Naive thymus-derived CD8-positive, alpha-beta T cell (primary cell): Measurements from ENCODE around the gene DNAJC1. TPM values are rescaled to one million over a fixed set of nuclear protein-coding genes. Genes with fewer than 3 reads are reported as not detected.

Experiments
- ATAC-seq, 2 donors: fragments of 150-1000 bp; cut with Tn5 transposase in 1 of 2; sonication (Bioruptor Pico), chemical (Tn5 transposase) in 1 of 2; 1 replicate in 1 of 2; 2 replicates in 1 of 2; pipeline ENCODE4 v1.10.0; 2021; ENCODE audit warnings: mild to moderate bottlenecking in 2 of 2, moderate library complexity in 2 of 2
- POLR2A ChIA-PET: fragments of 350-600 bp; sonication (Branson Sonifier 250); formaldehyde crosslinking; loops from one replicate; lab custom pipeline; 2021; ENCODE audit warnings: antibody characterized with exemption; lab: Charles Lee
- DNase-seq, 10 donors: peaks; one replicate each; pipeline versions ENCODE4 v3.0.0 to v3.0.0-alpha.2; 2020 to 2022
- H3K27ac Mint-ChIP-seq, 10 donors: one replicate each; pipeline ENCODE4 v1.8.0; 2020 to 2022; ENCODE audit warnings: mild to moderate bottlenecking in 10 of 10, mixed read lengths in 10 of 10, moderate library complexity in 4 of 10, inconsistent platforms in 1 of 10
- H3K27me3 Mint-ChIP-seq, 5 donors: one replicate each; pipeline ENCODE4 v1.8.0; 2021 to 2022; ENCODE audit warnings: mixed read lengths in 5 of 5
- H3K36me3 Mint-ChIP-seq, 3 donors: one replicate each; pipeline ENCODE4 v1.8.0; 2020 to 2022; ENCODE audit warnings: mixed read lengths in 3 of 3, mild to moderate bottlenecking in 2 of 3, inconsistent platforms in 1 of 3
- H3K4me1 Mint-ChIP-seq, 4 donors: one replicate each; pipeline ENCODE4 v1.8.0; 2021 to 2022; ENCODE audit warnings: mixed read lengths in 4 of 4
- H3K4me3 Mint-ChIP-seq, 10 donors: one replicate each; pipeline ENCODE4 v1.8.0; 2020 to 2022; ENCODE audit warnings: mild to moderate bottlenecking in 10 of 10, mixed read lengths in 10 of 10, moderate library complexity in 6 of 10, inconsistent platforms in 1 of 10
- H3K9me3 Mint-ChIP-seq, 9 donors: one replicate each; pipeline ENCODE4 v1.8.0; 2020 to 2022; ENCODE audit warnings: mixed read lengths in 9 of 9, mild to moderate bottlenecking in 3 of 9, inconsistent platforms in 1 of 9, moderate library complexity in 1 of 9
- polyA plus RNA-seq, 3 donors: library from polyadenylated mRNA; unstranded; fragments of 300-500 nt; fragmentation: Illumina TruSeq; gene quantifications; one replicate each; pipeline ENCODE4 v1.2.3, GENCODE V29; 2021
- total RNA-seq, 8 experiments: library from RNA in 2 of 8; stranded (reverse) in 2 of 8; gene quantifications; one replicate each; pipeline ENCODE4 v1.2.3 and lab custom pipeline; 2021 to 2026

The DNAJC1 gene
- total and polyA plus RNA-seq, 5 experiments from 2014 or later, result 8.9 to 18.9 (median 9.6) TPM

- Mint-ChIP-seq H3K4me3 (no peak overlapping the region), H3K4me1 (peaks cover 0 to 9% (median under 1%) of the 10 kb centered on the region in 4 donors), H3K27ac (no peak overlapping the region), H3K27me3 (no peaks in the 10 kb centered on the region), H3K9me3 (peaks cover 0 to 8% (median 4%) of the 10 kb centered on the region in 9 donors), H3K36me3 (peaks cover 0 to 18% (median 14%) of the 10 kb centered on the region in 3 donors)
- no peak for ATAC-seq
- POLR2A ChIA-PET, result no interaction called here
- no peak for DNase-seq
Observed at GRCh38 chr10:21810582-21811244, 192.8 kb downstream of the DNAJC1 start.

DNA sequence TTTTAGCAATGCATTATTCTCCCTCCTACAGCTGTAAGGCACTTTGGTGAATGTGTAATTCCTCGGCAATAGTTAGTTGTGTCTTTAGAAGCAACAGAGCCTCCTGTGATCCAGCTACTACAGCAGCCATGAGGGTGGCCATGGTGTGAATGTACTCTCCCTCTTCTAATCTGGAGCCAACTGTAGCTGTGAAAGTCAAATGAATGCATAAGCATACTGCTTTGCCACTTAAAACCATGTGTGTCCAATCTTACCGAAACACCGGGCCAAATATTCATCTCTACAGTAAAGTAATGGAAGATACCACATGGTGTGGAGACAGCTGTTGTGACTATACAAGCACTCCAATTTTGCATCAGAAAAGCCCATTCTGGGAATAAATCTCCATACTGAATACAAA lies 195.0 kb downstream of the DNAJC1 start:
- Mint-ChIP-seq H3K4me1 (peaks cover 0 to 2% (median 0%) of the 10 kb centered on the region in 4 donors), H3K9me3 (peaks cover 0 to 2% (median 0%) of the 10 kb centered on the region in 9 donors), H3K4me3 (no peak overlapping the region), H3K27ac (no peak overlapping the region), H3K27me3 (no peaks in the 10 kb centered on the region), H3K36me3 (peaks cover 0 to 6% (median 6%) of the 10 kb centered on the region in 3 donors)
- DNase-seq (no peak), ATAC-seq (no peak)
- POLR2A ChIA-PET, result no interaction called here

GRCh38 chr10:21807180-21807579 lies 196.3 kb downstream of the DNAJC1 start:
- POLR2A ChIA-PET, result no interaction called here
- ATAC-seq (no peak), DNase-seq (no peak)
- peaks cover 0 to 14% (median 9%) of the 10 kb centered on the region in 3 donors for H3K36me3 Mint-ChIP-seq
- peaks cover 0 to 2% (median 0%) of the 10 kb centered on the region in 4 donors for H3K4me1 Mint-ChIP-seq
- H3K27me3 Mint-ChIP-seq, result no peaks in the 10 kb centered on the region
- H3K27ac Mint-ChIP-seq, result no peak overlapping the region
- H3K4me3 Mint-ChIP-seq, result no peak overlapping the region
- peaks cover 0 to 1% (median 0%) of the 10 kb centered on the region in 9 donors for H3K9me3 Mint-ChIP-seq

- Mint-ChIP-seq H3K36me3 (peaks cover 8 to 23% (median 10%) of the 10 kb centered on the region in 3 donors), H3K4me3 (no peak overlapping the region), H3K27me3 (no peaks in the 10 kb centered on the region), H3K4me1 (peaks cover 4 to 5% (median 5%) of the 10 kb centered on the region in 4 donors), H3K9me3 (peaks cover 0 to 7% (median 0%) of the 10 kb centered on the region in 9 donors), H3K27ac (no peak overlapping the region)
- DNase-seq, result no peak
- POLR2A ChIA-PET, result no interaction called here
- no peak for ATAC-seq
Observed at GRCh38 chr10:21803374-21803773, 200.2 kb downstream of the DNAJC1 start.

DNA sequence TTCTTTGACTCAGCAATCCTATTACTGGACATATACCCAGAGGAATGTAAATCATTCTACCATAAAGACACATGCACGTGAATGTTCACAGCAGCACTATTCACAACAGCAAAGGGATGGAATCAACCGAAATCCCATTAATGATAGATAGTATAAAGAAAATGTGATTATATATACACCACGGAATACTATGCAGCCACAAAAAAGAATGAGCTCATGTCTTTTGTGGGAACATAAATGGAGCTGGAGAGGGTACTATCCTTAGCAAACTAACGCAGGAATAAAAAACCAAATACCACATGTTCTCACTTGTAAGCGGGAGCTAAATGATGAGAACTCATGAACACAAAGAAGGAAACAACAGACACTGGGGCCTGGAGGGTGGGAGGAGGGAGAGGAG lies 201.9 kb downstream of the DNAJC1 start:
- Mint-ChIP-seq H3K27ac (no peak overlapping the region), H3K4me3 (no peak overlapping the region), H3K9me3 (peaks cover 0 to 12% (median 0%) of the 10 kb centered on the region in 9 donors), H3K27me3 (no peaks in the 10 kb centered on the region), H3K4me1 (peaks cover 9 to 19% (median 14%) of the 10 kb centered on the region in 4 donors), H3K36me3 (peaks cover 8 to 28% (median 12%) of the 10 kb centered on the region in 3 donors)
- DNase-seq (no peak), ATAC-seq (no peak)
- POLR2A ChIA-PET, result no interaction called here

DNA sequence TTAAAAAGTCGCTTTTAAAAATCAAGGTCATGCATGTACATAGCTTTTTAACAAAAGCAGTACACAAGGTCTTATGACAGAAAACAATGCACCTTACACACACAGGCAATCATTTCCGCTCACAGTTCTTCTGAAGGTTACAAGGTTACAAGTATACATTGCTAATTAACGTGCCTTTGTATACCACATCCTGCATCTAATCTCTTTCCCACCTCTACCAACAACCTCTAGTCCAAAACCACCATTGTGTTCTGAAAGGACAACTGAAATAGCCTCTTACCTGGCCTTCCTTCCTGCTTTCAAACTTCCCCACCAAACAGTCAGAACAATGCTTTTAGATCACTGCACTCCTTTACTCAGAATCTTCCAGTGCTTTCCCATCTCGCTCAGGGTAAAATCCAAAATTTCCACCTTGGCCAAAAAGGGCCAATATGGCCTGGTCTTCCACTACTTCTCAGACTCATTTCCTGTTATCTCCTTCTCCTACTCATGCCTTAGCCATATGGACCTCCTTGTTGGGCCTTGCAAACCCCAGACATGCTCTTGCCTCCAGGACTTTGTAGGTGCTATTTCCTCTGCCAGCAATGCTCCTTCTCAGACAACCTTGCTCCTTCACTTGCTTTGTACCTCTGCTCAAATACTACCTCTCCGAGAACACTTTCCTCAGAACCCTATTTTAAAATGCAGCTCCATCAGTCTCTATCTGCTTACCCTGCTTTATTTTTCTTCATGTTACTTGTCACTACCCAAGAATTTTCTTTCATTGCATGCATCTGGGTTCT lies 205.4 kb downstream of the DNAJC1 start:
- Mint-ChIP-seq H3K9me3 (peaks cover 0 to 12% (median 0%) of the 10 kb centered on the region in 9 donors), H3K4me1 (peaks cover 9 to 19% (median 14%) of the 10 kb centered on the region in 4 donors), H3K4me3 (peak overlapping the region in 5 of 10 donors; percentile 1 to 25 (median 7)), H3K27me3 (no peaks in the 10 kb centered on the region), H3K27ac (peak overlapping the region; percentile 0 to 71 (median 42)), H3K36me3 (peaks cover 7 to 21% (median 8%) of the 10 kb centered on the region in 3 donors)
- DNase-seq (peak in 3 of 10 donors; percentile 6 to 18 (median 9)), ATAC-seq (peak; percentile 52 to 78)
- POLR2A ChIA-PET, result interaction anchor here (0.6 kb wide), 2 partner anchors 184 to 234 kb away, joined by 3 to 5 read pairs; no protein-coding TSS in a partner anchor

GRCh38 chr10:21797533-21797932 lies 206.0 kb downstream of the DNAJC1 start:
- Mint-ChIP-seq H3K4me3 (peak overlapping the region in 2 of 10 donors; percentile 20 to 43), H3K27me3 (no peaks in the 10 kb centered on the region), H3K9me3 (peaks cover 0 to 12% (median 0%) of the 10 kb centered on the region in 9 donors), H3K27ac (peak overlapping the region in 9 of 10 donors; percentile 0 to 86 (median 44)), H3K4me1 (peaks cover 9 to 19% (median 14%) of the 10 kb centered on the region in 4 donors), H3K36me3 (peaks cover 7 to 21% (median 8%) of the 10 kb centered on the region in 3 donors)
- POLR2A ChIA-PET, result no interaction called here
- DNase-seq (no peak), ATAC-seq (no peak)

DNA sequence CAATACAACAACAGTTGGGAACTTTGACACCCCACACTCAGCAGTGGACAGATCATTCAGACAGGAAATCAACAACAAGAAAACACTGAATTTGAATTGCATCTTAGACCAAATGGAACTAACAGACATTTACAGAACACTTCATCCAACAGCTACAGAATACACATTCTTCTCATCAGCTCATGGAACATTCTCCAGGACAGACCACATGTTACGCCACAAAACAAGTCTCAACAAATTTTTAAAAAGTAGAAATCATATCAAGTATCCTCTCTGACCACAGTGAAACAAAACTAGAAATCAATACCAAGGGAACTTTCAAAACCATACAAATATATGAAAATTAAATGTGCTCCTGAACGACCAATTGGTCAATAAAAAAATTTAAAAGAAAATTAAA lies 212.3 kb downstream of the DNAJC1 start:
- Mint-ChIP-seq H3K4me3 (no peak overlapping the region), H3K27ac (no peak overlapping the region), H3K9me3 (peaks cover 6 to 29% (median 20%) of the 10 kb centered on the region in 9 donors), H3K36me3 (peaks cover 16 to 29% (median 19%) of the 10 kb centered on the region in 3 donors), H3K4me1 (peaks cover 0 to 2% (median under 1%) of the 10 kb centered on the region in 4 donors), H3K27me3 (no peaks in the 10 kb centered on the region)
- DNase-seq (no peak), ATAC-seq (no peak)
- POLR2A ChIA-PET, result no interaction called here

DNA sequence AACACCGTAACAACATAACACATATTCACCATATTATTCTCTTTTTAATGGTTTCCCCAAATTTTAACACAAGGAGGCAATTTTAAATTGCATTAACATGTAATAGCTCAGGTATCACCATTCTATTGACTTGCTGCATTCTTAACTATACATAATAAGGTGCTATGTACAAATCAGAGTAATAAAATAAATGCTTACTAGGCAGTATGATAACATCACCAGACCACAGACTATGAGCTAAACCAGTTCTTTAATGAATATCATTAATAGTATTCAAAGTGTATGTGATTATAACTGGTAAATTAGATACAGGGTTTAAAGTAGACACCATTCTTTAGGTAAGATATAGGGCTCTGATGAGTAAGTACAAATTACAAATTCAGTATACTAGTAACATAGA lies 226.6 kb downstream of the DNAJC1 start:
- no peaks in the 10 kb centered on the region for H3K27me3 Mint-ChIP-seq
- H3K9me3 Mint-ChIP-seq, result peaks cover 0 to 22% (median 10%) of the 10 kb centered on the region in 9 donors
- ATAC-seq (no peak), DNase-seq (no peak)
- POLR2A ChIA-PET, result no interaction called here
- H3K36me3 Mint-ChIP-seq, result peaks cover 13 to 21% (median 15%) of the 10 kb centered on the region in 3 donors
- no peak overlapping the region for H3K4me3 Mint-ChIP-seq
- H3K4me1 Mint-ChIP-seq, result peaks cover 3 to 9% (median 6%) of the 10 kb centered on the region in 4 donors
- no peak overlapping the region for H3K27ac Mint-ChIP-seq

- DNase-seq (peak in 1 of 10 donors; percentile 22), ATAC-seq (peak in 1 of 2 donors; percentile 33)
- no peaks in the 10 kb centered on the region for H3K27me3 Mint-ChIP-seq
- peaks cover 0 to 3% (median 0%) of the 10 kb centered on the region in 9 donors for H3K9me3 Mint-ChIP-seq
- H3K4me3 Mint-ChIP-seq, result no peak overlapping the region
- H3K4me1 Mint-ChIP-seq, result peaks cover 4 to 9% (median 7%) of the 10 kb centered on the region in 4 donors
- peaks cover 0 to 7% (median 3%) of the 10 kb centered on the region in 3 donors for H3K36me3 Mint-ChIP-seq
- POLR2A ChIA-PET, result no interaction called here
- peak overlapping the region in 1 of 10 donors; percentile 29 for H3K27ac Mint-ChIP-seq
Observed at GRCh38 chr10:21771219-21771618, 232.3 kb downstream of the DNAJC1 start.

- Mint-ChIP-seq H3K4me3 (no peak overlapping the region), H3K27ac (peak overlapping the region in 1 of 10 donors; percentile 38), H3K27me3 (no peaks in the 10 kb centered on the region), H3K9me3 (peaks cover 0 to under 1% (median 0%) of the 10 kb centered on the region in 9 donors), H3K36me3 (peaks cover 0 to 9% (median 9%) of the 10 kb centered on the region in 3 donors), H3K4me1 (peaks cover 7 to 15% (median 13%) of the 10 kb centered on the region in 4 donors)
- DNase-seq, result no peak
- POLR2A ChIA-PET, result no interaction called here
- ATAC-seq, result no peak
Observed at GRCh38 chr10:21769041-21769440, 234.5 kb downstream of the DNAJC1 start.

- Mint-ChIP-seq H3K27ac (peak overlapping the region in 9 of 10 donors; percentile 1 to 89 (median 76)), H3K9me3 (no peaks in the 10 kb centered on the region), H3K27me3 (no peaks in the 10 kb centered on the region), H3K4me1 (peaks cover 3 to 8% (median 6%) of the 10 kb centered on the region in 4 donors), H3K36me3 (peaks cover 0 to 14% (median 10%) of the 10 kb centered on the region in 3 donors), H3K4me3 (peak overlapping the region in 7 of 10 donors; percentile 2 to 50 (median 20))
- ATAC-seq (peak; percentile 83 to 91), DNase-seq (peak in 4 of 10 donors; percentile 1 to 51 (median 25))
- POLR2A ChIA-PET, result interaction anchor here (1.1 kb wide), 1 partner anchor 18 kb away, joined by 3 read pairs; no protein-coding TSS in a partner anchor
Observed at GRCh38 chr10:21764466-21765189, 238.9 kb downstream of the DNAJC1 start.
